NCI-H510A (cell line): ENCODE measurements around the gene TAPBPL.
A peak's percentile ranks its signal among the peaks of the same experiment; 100 is the strongest.
"Not testable (repeated sequence)": the region's sequence is repeated elsewhere in the genome, so short reads cannot be mapped to it uniquely, and the experiment has no call there.

Source experiments
- DNase-seq: peaks from one replicate; lab custom pipeline; 2025; lab: John Stamatoyannopoulos, UW

Gene TAPBPL

DNA sequence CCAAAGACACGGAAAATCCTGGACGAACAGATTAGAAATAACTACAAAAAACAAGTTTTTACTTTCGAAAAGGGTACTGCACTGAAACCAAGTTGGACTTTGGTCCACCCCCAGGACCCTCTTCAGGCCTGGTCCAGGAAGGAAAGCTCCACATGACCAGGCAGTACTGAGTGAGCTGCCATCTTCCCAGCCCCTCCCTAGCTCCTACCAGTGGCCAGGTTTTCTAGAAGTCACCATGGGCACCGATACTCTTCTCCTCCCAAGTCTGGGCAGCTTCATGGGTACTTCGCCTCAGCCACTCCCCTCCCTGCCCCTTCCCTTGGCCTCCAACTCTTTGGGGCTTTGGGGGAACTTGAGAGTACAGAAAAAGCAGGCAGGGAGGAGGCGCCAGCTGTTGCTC is 12.0 kb downstream of the TAPBPL start:
- DNase-seq: no peak

GRCh38 chr12:6464531-6464930 is 12.7 kb downstream of the TAPBPL start:
- DNase-seq: no peak

DNA sequence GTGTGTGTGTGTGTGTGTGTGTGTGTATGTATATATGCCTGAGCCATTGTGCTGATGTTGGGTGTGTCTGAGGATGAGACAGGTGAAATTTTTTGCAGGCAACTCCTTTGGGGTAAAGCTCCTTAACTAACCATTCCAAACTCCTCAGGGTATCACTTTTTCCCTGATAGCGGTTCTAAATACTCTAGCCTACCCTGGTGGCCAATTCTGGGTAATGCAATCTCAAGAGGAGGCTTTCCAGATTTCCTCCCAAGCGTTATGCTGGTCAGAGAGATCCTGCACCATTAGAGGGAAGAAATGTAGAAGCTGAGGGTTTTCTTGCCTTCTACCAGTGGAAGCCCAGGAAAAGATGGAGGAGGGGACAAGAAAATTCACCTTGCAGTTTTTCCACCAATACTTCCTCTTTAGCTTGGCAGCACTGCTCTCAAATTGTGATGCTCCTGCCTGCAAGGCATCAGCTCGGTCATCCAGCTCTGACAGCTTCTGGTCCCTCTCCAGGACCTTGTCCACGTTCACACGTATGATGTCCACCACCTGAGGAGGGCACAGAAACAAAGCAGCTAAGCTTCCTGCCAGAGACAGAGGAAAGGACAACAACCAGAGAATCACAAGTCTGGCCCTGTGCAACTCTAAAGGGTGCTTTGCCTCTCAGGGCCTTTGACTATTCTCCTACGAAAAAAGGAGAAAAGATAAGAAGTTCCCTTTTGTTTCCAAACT is 13.8 kb downstream of the TAPBPL start:
- DNase-seq: no peak

- no peak for DNase-seq
Measured at GRCh38 chr12:6466184-6466573, 14.3 kb downstream of the TAPBPL start.

- DNase-seq: not testable (repeated sequence)
Measured at GRCh38 chr12:6466751-6467150, 14.9 kb downstream of the TAPBPL start.

- DNase-seq: not testable (repeated sequence)
Measured at GRCh38 chr12:6467571-6468282, 15.9 kb downstream of the TAPBPL start.

DNA sequence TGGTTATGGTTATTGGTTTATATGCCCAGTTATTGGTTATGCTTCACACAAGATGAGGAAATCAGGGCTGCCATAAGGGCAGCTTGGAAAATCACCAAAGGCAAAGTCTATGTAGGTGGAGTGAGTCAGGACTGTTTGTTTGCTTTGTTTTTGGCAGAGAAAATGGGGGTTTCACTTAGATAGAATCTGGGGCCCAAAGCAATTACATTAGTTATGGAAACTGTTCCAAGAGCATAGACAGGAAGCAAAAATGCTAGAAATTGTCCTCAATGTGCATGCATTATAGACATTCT is 16.4 kb downstream of the TAPBPL start:
- DNase-seq: no peak

DNA sequence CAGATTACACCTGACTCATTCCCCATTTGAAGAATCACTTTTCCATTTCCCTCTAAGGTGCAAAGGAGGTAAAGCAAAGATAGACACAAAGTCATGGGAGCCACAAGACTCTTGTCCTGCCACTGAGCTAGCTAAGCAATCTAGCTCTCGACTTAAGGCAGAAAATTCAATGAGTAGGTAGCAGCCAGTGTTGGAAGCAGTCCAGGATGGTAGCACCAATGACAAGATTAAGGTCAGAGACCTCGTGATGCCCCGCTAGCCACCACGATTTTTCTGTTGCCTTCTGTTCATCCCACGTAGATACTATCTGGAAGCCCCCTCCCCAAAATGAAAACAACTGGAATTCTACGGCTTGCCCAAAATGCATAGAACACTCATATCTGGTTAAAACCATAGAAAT is 17.2 kb downstream of the TAPBPL start:
- DNase-seq: no peak

GRCh38 chr12:6469609-6470374 is 17.9 kb downstream of the TAPBPL start:
- no peak for DNase-seq

DNA sequence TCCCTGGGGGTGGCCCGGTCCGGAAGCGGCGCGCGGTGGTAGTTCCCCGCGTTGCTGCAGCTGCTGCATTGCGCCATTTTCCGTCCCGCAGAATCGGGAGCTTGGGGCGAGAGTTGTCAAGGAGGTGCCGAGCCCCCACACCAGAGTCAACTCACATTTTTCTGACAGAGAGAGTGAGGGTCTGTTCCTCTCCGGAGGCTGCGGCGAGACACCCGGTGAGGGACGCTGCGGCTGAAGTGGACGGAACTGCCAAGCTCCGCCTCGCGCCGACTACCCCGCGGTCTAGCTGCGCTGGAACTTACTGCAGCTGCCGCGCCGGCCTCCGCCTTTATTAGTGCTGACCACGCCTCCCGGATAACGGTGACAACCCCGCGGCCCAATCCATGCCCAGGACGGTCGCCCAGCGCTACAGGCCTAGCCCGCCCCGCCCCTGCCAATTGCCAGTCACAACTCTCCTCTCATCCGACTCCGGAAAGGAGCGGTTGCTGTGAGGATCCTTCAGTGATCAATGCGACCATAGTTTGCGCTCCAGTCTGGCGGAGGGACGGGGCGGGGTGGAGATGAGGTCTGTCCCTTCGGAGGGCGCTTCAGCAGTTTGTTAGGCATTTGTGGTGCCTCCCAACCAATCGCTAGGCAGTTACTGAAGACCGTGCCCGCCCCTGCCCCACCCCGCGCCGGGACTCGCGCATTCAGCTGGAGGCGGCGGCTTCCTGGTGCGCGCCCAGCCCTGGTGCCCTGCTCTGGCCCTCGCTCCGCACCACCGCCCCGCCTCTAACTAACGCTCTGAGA is 18.7 kb downstream of the TAPBPL start, which contains the start of gene VAMP1:
Gene VAMP1, minus strand, starts transcription at position 303 of the 789 bp plus-strand sequence. Its CDS starts 146 bp downstream, at position 157.
- DNase-seq: peak; percentile 98

DNA sequence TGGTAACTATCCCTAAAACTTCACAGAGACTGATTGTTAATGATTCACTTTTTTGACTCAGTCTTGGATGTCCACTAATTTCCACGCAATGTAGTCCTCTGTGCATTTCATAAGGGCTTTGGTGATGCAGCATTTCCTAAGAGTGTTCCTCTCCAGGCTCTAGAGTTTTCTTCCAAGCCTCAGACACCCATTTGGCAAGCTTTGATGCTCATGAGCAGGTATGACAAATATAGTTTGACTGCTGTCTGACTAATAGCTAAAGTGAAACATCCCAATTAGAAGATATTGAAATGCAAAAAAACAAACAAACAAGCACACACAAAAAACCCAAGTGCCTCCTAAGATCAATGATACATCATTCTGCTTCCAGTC is 20.1 kb downstream of the TAPBPL start:
- DNase-seq: no peak

DNA sequence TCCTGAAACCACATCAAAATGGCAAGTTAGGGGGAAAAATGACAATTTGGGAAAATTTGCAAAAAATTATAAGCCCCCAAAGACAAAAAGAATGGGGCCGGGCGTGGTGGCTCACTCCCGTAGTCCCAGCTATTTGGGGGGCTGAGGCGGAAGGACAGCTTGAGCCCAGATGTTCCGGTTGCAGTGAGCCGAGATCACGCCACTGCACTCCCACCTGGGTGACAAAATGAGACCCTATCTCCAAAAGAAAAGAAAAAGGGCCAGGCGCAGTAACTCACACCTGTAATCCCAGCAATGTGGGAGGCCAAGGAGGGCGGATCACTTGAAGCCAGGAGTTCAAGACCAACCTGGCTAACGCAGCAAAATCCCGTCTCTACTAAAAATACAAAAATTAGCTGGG is 20.6 kb downstream of the TAPBPL start:
- no peak for DNase-seq

DNA sequence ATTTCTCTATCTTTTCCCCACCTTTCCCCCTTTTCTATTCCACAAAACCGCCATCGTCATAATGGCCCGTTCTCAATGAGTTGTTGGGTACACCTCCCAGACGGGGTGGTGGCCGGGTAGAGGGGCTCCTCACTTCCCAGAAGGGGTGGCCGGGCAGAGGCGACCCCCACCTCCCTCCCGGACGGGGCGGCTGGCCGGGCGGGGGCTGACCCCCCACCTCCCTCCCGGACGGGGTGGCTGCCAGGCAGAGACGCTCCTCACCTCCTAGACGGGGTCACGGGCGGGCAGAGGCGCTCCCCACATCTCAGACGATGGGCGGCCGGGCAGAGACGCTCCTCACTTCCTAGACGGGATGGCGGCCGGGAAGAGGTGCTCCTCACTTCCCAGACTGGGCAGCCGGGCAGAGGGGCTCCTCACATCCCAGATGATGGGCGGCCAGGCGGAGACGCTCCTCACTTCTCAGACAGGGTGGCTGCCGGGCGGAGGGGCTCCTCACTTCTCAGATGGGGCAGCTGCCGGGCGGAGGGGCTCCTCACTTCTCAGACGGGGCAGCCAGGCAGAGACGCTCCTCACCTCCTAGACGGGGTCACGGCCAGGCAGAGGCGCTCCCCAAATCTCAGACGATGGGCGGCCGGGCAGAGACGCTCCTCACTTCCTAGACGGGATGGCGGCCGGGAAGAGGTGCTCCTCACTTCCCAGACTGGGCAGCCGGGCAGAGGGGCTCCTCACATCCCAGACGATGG is 23.6 kb downstream of the TAPBPL start:
- not testable (repeated sequence) for DNase-seq

DNA sequence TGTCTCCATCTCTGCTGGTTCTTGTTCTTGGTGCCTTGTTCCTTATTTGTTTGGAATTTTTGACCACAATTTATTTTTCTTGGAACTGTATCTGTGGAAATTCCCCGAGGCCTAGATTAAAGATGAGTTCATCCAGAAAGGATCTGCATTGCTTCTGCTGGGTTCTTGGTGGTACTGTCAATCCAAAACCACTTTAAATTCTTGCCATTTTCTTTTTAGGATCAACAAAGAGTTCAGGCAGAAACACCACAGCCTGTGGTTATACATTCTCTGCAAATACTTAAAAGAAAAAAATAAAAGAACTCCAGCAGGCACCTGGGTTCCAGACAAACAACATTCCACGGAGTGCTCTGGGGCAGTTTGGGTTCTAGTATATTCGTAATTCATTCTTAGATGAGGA is 24.6 kb downstream of the TAPBPL start:
- DNase-seq: no peak

DNA sequence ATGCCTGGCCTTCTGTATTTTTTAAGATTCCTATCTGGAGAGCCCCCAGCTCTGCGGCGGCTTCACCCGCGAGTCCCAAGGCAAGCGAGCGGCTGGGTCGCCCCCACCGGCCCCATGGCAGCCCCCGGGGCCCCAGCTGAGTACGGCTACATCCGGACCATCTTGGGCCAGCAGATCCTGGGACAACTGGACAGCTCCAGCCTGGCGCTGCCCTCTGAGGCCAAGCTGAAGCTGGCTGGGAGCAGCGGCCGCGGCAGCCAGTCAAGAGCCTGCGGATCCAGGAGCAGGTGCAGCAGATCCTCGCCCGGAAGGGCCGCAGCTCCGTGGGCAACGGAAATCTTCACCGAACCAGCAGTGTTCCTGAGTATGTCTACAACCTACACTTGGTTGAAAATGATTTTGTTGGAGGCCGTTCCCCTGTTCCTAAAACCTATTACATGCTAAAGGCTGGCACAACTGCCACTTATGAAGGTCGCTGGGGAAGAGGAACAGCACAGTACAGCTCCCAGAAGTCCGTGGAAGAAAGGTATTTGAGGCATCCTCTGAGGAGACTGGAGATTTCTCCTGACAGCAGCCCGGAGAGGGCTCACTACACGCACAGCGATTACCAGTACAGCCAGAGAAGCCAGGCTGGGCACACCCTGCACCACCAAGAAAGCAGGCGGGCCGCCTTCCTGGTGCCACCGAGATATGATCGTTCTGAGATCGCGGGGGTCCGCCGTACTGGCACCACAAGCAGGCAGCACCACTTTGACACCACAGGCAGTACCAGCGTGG is 25.9 kb downstream of the TAPBPL start:
- DNase-seq: peak; percentile 15

DNA sequence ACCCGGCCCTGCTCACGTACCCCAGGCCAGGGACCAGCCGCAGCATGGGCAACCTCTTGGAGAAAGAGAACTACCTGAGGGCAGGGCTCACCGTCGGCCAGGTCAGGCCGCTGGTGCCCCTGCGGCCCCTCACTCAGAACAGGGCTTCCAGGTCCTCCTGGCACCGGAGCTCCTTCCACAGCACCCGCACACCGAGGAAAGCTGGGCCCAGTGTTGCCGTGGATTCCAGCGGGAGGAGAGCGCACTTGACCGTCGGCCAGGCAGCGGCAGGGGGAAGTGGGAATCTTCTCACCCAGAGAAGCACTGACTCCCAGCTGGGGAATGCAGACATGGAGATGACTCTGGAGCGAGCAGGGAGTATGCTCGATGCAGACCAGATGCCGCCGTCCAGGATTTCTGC is 26.6 kb downstream of the TAPBPL start:
- no peak for DNase-seq

- no peak for DNase-seq
Measured at GRCh38 chr12:6488240-6488639, 36.4 kb downstream of the TAPBPL start.

DNA sequence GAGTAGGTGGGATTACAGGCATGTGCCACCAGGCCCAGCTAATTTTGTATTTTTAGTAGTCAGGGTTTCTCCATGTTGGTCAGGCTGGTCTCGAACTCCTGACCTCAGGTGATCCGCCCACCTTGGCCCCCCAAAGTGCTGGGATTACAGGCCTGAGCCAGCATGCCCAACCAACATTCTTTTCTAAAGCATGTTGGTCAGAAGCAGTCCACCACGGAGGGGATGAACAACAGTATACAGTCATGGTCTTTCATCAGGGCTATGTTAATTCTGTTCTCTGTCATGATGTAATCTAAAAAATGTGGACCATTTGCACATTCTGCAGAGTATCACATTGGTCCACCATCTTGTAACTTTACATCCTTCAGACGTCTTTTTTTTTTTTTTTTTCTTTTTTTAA is 37.6 kb downstream of the TAPBPL start:
- no peak for DNase-seq

DNA sequence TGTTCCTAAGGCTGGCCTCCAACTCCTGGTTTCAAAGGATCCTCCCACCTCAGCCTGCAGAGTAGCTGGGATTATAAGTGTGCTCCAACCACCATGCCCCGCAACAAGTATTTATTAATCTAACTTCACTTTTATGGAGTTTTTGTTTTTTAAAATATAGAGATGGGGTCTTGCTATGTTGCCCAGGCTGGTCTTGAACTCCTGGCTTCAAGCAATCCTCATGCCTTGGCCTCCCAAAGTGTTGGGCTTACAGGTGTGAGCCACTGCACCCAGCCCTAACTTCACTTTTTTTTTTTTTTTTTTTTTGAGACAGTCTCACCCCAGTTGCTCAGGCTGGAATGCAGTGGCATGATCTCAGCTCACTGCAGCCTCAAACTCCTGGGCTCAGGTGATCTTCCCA is 38.8 kb downstream of the TAPBPL start:
- DNase-seq: not testable (repeated sequence)

- peak; percentile 86 for DNase-seq
Measured at GRCh38 chr12:6492838-6493496, 41.1 kb downstream of the TAPBPL start, which contains the start of gene MRPL51. TSS of gene MRPL51 (minus strand) at chr12:6493262. CDS start at chr12:6493136, 126 bp downstream.
